H1 (cell line): ENCODE measurements around the gene SLC43A1.

ENCODE experiments used
- CHD2 ChIP-seq: IDR thresholded peaks from 2 replicates; pipeline ENCODE4 v1.6.1; 2012; ENCODE audit warnings: low read length, improper control_type of control experiment
- EGR1 ChIP-seq: IDR thresholded peaks from 2 replicates; pipeline ENCODE4 v1.6.1; 2011; ENCODE audit warnings: low read depth, low read length, borderline replicate concordance
- EP300 ChIP-seq, 2 experiments: IDR thresholded peaks; 1 replicate in 1 of 2; 2 replicates in 1 of 2; pipeline ENCODE4 v1.6.1; 2011 to 2012; ENCODE audit warnings: low read depth in 2 of 2, low read length in 2 of 2, mild to moderate bottlenecking in 2 of 2, borderline replicate concordance in 1 of 2, inconsistent platforms in 1 of 2, moderate library complexity in 1 of 2
- EZH2 ChIP-seq: fragments of 200-600 bp; sonication (generic); IDR thresholded peaks from 2 replicates; pipeline ENCODE4 v1.7.1; 2012; ENCODE audit warnings: low read depth, mild to moderate bottlenecking, moderate library complexity, low read length, inconsistent platforms; ENCODE audit not compliant: severe bottlenecking
- GTF2F1 ChIP-seq: IDR thresholded peaks from 2 replicates; pipeline ENCODE4 v1.6.1; 2012; ENCODE audit warnings: low read depth, low read length, improper control_type of control experiment, borderline replicate concordance
- HDAC6 ChIP-seq: IDR thresholded peaks from one replicate; pipeline ENCODE4 v1.7.1; 2012; ENCODE audit warnings: low read depth, mild to moderate bottlenecking, inconsistent platforms, low read length, moderate library complexity
- POLR2A ChIP-seq, 2 experiments: IDR thresholded peaks; 1 replicate in 1 of 2; 2 replicates in 1 of 2; pipeline ENCODE4 v1.6.1; 2011; ENCODE audit warnings: low read depth in 2 of 2, low read length in 2 of 2, mild to moderate bottlenecking in 2 of 2; ENCODE audit errors: control extremely low read depth in 1 of 2
- SIRT6 ChIP-seq: IDR thresholded peaks from one replicate; pipeline ENCODE4 v1.7.1; 2012; ENCODE audit warnings: low read length, inconsistent platforms
- TEAD4 ChIP-seq: IDR thresholded peaks from 2 replicates; pipeline ENCODE4 v1.6.1; 2012; ENCODE audit warnings: low read depth, low read length, inconsistent platforms, mixed read lengths
- TF ChIP-seq, protein P1 (sequence below), 3 experiments: IDR thresholded peaks; 1 replicate in 2 of 3; 2 replicates in 1 of 3; pipeline versions ENCODE4 v1.5.1 to v1.6.1; 2011; ENCODE audit warnings: low read length in 3 of 3, mild to moderate bottlenecking in 3 of 3, inconsistent platforms in 2 of 3, low read depth in 1 of 3, moderate library complexity in 1 of 3; ENCODE audit not compliant: insufficient read depth in 1 of 3; ENCODE audit errors: control extremely low read depth in 1 of 3
- TF ChIP-seq, protein P2 (sequence below): fragments of 300-600 bp; sonication (generic); IDR thresholded peaks from 2 replicates; pipeline ENCODE4 v1.7.1; 2012; ENCODE audit warnings: low read length, moderate library complexity, mild to moderate bottlenecking, inconsistent platforms; ENCODE audit not compliant: insufficient replicate concordance
- TF ChIP-seq, protein P3 (sequence below): IDR thresholded peaks from 2 replicates; pipeline ENCODE4 v1.6.1; 2012; ENCODE audit warnings: low read length, inconsistent platforms

DNA sequence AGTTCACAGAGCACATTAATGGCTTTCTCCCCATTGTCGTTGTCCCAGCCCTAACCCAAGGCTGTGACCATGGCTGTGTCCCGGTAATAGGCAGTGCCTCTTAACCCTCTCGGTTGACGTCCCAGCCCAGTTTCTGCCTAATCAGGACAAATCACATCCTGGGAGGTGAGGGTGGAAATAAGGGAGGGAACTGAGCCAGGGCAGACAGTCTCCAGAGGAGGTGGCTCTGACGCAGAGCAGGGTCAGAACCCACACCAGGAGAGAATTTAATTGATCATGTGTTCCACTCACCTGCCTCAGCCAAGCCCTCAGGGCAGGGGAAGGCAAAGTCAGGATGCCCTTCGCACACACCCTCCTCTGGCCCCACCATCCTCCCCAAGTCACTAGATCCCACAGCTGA lies 17.0 kb downstream of the SLC43A1 start:
- TF ChIP-seq SIRT6 (no peak), POLR2A (IDR thresholded peaks at IDR 0.05; ENCODE audit: control extremely low read depth in 1 of 2, low read depth in 2 of 2, low read length in 2 of 2) (no peak), TEAD4 (no peak), EGR1 (no peak), CHD2 (no peak), EZH2 (no peak), HDAC6 (no peak), EP300 (IDR thresholded peaks at IDR 0.05; ENCODE audit: borderline replicate concordance in 1 of 2, low read depth in 2 of 2, low read length in 2 of 2) (no peak), GTF2F1 (no peak)
- TF ChIP-seq, protein P1, sequence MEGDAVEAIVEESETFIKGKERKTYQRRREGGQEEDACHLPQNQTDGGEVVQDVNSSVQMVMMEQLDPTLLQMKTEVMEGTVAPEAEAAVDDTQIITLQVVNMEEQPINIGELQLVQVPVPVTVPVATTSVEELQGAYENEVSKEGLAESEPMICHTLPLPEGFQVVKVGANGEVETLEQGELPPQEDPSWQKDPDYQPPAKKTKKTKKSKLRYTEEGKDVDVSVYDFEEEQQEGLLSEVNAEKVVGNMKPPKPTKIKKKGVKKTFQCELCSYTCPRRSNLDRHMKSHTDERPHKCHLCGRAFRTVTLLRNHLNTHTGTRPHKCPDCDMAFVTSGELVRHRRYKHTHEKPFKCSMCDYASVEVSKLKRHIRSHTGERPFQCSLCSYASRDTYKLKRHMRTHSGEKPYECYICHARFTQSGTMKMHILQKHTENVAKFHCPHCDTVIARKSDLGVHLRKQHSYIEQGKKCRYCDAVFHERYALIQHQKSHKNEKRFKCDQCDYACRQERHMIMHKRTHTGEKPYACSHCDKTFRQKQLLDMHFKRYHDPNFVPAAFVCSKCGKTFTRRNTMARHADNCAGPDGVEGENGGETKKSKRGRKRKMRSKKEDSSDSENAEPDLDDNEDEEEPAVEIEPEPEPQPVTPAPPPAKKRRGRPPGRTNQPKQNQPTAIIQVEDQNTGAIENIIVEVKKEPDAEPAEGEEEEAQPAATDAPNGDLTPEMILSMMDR (IDR thresholded peaks at IDR 0.05; ENCODE audit: control extremely low read depth in 1 of 3, insufficient read depth in 1 of 3, low read depth in 1 of 3, low read length in 3 of 3) = no peak
- TF ChIP-seq, protein P2, sequence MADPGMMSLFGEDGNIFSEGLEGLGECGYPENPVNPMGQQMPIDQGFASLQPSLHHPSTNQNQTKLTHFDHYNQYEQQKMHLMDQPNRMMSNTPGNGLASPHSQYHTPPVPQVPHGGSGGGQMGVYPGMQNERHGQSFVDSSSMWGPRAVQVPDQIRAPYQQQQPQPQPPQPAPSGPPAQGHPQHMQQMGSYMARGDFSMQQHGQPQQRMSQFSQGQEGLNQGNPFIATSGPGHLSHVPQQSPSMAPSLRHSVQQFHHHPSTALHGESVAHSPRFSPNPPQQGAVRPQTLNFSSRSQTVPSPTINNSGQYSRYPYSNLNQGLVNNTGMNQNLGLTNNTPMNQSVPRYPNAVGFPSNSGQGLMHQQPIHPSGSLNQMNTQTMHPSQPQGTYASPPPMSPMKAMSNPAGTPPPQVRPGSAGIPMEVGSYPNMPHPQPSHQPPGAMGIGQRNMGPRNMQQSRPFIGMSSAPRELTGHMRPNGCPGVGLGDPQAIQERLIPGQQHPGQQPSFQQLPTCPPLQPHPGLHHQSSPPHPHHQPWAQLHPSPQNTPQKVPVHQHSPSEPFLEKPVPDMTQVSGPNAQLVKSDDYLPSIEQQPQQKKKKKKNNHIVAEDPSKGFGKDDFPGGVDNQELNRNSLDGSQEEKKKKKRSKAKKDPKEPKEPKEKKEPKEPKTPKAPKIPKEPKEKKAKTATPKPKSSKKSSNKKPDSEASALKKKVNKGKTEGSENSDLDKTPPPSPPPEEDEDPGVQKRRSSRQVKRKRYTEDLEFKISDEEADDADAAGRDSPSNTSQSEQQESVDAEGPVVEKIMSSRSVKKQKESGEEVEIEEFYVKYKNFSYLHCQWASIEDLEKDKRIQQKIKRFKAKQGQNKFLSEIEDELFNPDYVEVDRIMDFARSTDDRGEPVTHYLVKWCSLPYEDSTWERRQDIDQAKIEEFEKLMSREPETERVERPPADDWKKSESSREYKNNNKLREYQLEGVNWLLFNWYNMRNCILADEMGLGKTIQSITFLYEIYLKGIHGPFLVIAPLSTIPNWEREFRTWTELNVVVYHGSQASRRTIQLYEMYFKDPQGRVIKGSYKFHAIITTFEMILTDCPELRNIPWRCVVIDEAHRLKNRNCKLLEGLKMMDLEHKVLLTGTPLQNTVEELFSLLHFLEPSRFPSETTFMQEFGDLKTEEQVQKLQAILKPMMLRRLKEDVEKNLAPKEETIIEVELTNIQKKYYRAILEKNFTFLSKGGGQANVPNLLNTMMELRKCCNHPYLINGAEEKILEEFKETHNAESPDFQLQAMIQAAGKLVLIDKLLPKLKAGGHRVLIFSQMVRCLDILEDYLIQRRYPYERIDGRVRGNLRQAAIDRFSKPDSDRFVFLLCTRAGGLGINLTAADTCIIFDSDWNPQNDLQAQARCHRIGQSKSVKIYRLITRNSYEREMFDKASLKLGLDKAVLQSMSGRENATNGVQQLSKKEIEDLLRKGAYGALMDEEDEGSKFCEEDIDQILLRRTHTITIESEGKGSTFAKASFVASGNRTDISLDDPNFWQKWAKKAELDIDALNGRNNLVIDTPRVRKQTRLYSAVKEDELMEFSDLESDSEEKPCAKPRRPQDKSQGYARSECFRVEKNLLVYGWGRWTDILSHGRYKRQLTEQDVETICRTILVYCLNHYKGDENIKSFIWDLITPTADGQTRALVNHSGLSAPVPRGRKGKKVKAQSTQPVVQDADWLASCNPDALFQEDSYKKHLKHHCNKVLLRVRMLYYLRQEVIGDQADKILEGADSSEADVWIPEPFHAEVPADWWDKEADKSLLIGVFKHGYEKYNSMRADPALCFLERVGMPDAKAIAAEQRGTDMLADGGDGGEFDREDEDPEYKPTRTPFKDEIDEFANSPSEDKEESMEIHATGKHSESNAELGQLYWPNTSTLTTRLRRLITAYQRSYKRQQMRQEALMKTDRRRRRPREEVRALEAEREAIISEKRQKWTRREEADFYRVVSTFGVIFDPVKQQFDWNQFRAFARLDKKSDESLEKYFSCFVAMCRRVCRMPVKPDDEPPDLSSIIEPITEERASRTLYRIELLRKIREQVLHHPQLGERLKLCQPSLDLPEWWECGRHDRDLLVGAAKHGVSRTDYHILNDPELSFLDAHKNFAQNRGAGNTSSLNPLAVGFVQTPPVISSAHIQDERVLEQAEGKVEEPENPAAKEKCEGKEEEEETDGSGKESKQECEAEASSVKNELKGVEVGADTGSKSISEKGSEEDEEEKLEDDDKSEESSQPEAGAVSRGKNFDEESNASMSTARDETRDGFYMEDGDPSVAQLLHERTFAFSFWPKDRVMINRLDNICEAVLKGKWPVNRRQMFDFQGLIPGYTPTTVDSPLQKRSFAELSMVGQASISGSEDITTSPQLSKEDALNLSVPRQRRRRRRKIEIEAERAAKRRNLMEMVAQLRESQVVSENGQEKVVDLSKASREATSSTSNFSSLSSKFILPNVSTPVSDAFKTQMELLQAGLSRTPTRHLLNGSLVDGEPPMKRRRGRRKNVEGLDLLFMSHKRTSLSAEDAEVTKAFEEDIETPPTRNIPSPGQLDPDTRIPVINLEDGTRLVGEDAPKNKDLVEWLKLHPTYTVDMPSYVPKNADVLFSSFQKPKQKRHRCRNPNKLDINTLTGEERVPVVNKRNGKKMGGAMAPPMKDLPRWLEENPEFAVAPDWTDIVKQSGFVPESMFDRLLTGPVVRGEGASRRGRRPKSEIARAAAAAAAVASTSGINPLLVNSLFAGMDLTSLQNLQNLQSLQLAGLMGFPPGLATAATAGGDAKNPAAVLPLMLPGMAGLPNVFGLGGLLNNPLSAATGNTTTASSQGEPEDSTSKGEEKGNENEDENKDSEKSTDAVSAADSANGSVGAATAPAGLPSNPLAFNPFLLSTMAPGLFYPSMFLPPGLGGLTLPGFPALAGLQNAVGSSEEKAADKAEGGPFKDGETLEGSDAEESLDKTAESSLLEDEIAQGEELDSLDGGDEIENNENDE = no peak
- TF ChIP-seq, protein P3, sequence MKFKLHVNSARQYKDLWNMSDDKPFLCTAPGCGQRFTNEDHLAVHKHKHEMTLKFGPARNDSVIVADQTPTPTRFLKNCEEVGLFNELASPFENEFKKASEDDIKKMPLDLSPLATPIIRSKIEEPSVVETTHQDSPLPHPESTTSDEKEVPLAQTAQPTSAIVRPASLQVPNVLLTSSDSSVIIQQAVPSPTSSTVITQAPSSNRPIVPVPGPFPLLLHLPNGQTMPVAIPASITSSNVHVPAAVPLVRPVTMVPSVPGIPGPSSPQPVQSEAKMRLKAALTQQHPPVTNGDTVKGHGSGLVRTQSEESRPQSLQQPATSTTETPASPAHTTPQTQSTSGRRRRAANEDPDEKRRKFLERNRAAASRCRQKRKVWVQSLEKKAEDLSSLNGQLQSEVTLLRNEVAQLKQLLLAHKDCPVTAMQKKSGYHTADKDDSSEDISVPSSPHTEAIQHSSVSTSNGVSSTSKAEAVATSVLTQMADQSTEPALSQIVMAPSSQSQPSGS = no peak
